Cardiac fibroblast (primary cell): Measurements from ENCODE around the gene PLAA.

Experiments
- DNase-seq, 2 donors: peaks; one replicate each; pipeline versions ENCODE4 v3.0.0 to v3.0.0-alpha.2; 2010; ENCODE audit warnings: low read depth in 2 of 2
- H3K4me3 ChIP-seq, 2 donors: replicated peaks in 1 of 2; 1 replicate in 1 of 2; 2 replicates in 1 of 2; pipeline ENCODE4 v1.5.1; 2011; ENCODE audit warnings: low read depth in 2 of 2, low read length in 2 of 2, mild to moderate bottlenecking in 2 of 2, moderate library complexity in 1 of 2
- TF ChIP-seq, protein P1 (sequence below): IDR thresholded peaks from one replicate; pipeline ENCODE4 v1.5.1; 2011; ENCODE audit warnings: low read depth, mild to moderate bottlenecking, low read length, inconsistent platforms

PLAA gene

GRCh38 chr9:26904671-26905070, 42.4 kb downstream of the PLAA start:
- H3K4me3 ChIP-seq: no peak overlapping the region
- TF ChIP-seq, protein P1, sequence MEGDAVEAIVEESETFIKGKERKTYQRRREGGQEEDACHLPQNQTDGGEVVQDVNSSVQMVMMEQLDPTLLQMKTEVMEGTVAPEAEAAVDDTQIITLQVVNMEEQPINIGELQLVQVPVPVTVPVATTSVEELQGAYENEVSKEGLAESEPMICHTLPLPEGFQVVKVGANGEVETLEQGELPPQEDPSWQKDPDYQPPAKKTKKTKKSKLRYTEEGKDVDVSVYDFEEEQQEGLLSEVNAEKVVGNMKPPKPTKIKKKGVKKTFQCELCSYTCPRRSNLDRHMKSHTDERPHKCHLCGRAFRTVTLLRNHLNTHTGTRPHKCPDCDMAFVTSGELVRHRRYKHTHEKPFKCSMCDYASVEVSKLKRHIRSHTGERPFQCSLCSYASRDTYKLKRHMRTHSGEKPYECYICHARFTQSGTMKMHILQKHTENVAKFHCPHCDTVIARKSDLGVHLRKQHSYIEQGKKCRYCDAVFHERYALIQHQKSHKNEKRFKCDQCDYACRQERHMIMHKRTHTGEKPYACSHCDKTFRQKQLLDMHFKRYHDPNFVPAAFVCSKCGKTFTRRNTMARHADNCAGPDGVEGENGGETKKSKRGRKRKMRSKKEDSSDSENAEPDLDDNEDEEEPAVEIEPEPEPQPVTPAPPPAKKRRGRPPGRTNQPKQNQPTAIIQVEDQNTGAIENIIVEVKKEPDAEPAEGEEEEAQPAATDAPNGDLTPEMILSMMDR: no peak
- no peak for DNase-seq

- no peak for DNase-seq
Observed at GRCh38 chr9:26904070-26904469, 43.0 kb downstream of the PLAA start.

GRCh38 chr9:26893030-26893676, 53.9 kb downstream of the PLAA start:
- peak overlapping the region; percentile 98 to 100 for H3K4me3 ChIP-seq
- no peak for DNase-seq
- TF ChIP-seq, protein P1: no peak

More at GRCh38 chr9:26904070-26904469, 43.0 kb downstream of the PLAA start:
- TF ChIP-seq, protein P1: no peak
- no peak overlapping the region for H3K4me3 ChIP-seq

- peak; percentile 91 to 92 for DNase-seq
- TF ChIP-seq, protein P1: peak; percentile 36
- H3K4me3 ChIP-seq: peak within 1 kb of the TSS; percentile 98 to 100
Observed at GRCh38 chr9:26892251-26893029, 54.6 kb downstream of the PLAA start, which contains the start of gene CAAP1. CAAP1 (minus strand) TSS chr9:26892802; CDS start chr9:26892715, 87 bp downstream.

DNA sequence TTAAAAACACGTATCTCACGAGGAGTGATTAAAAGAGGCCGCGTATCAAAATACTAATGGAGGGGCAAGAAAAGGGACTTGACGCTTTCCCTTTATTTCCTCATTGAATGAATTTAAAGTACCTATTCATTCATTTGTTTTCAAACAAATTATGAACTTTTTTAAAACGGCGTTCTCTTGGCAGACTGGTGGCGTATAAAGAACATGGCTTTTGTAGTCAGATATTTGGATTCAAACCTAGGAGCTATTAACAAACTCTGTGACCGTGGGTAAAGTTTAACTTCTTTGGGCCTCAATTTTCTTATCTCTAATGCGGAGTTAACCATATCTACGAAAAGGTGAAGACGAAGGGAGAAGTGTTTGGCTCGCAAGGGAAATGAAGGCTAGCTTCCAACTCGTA, 55.3 kb downstream of the PLAA start:
- peak overlapping the region; percentile 98 to 100 for H3K4me3 ChIP-seq
- TF ChIP-seq, protein P1: no peak
- DNase-seq: peak in 1 of 2 donors; percentile 3

DNA sequence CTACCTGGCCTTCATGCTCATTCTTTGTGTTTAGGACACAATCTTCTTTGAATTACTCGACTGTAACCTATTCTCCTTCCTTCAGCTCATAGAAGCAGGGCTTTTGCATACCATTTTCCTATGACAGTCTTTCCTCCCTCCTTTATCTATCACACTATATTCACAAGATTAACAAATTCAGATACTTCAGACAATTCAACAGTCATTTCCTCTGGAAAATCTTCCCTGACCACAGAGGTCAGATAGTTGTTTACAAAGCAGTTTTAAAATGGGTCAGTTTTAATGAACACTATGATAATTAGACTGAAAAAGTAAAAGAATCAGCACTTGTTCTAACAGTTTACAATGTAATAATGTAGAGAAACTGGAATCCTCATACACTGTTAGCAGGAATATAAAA, 58.8 kb downstream of the PLAA start:
- no peak overlapping the region for H3K4me3 ChIP-seq
- TF ChIP-seq, protein P1: no peak
- peak in 1 of 2 donors; percentile 28 for DNase-seq
